ENCODE data around the gene GABRB2. TPM values are rescaled to one million over a fixed set of nuclear protein-coding genes. Genes with fewer than 3 reads are reported as not detected.

The GABRB2 gene
- total RNA-seq, 1 experiment from 2014 or later, result not detected

- ChIA-PET CTCF (no interaction called here), POLR2A (no interaction called here)
- Histone ChIP-seq H3K4me3 (ENCODE audit: low read depth in 2 of 2, low read length in 2 of 2) (no peak overlapping the region), H3K9me3 (ENCODE audit: control insufficient read depth, insufficient read depth, low read depth, low read length) (no peaks in the 10 kb centered on the region), H3K27ac (ENCODE audit: low read length) (no peak overlapping the region), H3K27me3 (ENCODE audit: control insufficient read depth, insufficient read depth, low read length) (no peaks in the 10 kb centered on the region), H3K36me3 (ENCODE audit: control insufficient read depth, insufficient read depth, low read length) (no peaks in the 10 kb centered on the region), H3K4me1 (ENCODE audit: control insufficient read depth, insufficient read depth, low read length) (no peaks in the 10 kb centered on the region)
- no peak for DNase-seq (ENCODE audit: low read depth, low spot score)
- no TSS peak for BruUV-seq (replicated peaks)
- in situ Hi-C loops (cut with HindIII; ENCODE audit: low pct_unique_long_range_greater_than_20kb, low sequenced_read_pairs) (no loop called here), intact Hi-C loops (cut with micrococcal nuclease; ENCODE audit: unreplicated experiment) (no loop called here)
- no peak for TF ChIP-seq CTCF (IDR thresholded peaks at IDR 0.05)
- TF ChIP-seq, protein P1, sequence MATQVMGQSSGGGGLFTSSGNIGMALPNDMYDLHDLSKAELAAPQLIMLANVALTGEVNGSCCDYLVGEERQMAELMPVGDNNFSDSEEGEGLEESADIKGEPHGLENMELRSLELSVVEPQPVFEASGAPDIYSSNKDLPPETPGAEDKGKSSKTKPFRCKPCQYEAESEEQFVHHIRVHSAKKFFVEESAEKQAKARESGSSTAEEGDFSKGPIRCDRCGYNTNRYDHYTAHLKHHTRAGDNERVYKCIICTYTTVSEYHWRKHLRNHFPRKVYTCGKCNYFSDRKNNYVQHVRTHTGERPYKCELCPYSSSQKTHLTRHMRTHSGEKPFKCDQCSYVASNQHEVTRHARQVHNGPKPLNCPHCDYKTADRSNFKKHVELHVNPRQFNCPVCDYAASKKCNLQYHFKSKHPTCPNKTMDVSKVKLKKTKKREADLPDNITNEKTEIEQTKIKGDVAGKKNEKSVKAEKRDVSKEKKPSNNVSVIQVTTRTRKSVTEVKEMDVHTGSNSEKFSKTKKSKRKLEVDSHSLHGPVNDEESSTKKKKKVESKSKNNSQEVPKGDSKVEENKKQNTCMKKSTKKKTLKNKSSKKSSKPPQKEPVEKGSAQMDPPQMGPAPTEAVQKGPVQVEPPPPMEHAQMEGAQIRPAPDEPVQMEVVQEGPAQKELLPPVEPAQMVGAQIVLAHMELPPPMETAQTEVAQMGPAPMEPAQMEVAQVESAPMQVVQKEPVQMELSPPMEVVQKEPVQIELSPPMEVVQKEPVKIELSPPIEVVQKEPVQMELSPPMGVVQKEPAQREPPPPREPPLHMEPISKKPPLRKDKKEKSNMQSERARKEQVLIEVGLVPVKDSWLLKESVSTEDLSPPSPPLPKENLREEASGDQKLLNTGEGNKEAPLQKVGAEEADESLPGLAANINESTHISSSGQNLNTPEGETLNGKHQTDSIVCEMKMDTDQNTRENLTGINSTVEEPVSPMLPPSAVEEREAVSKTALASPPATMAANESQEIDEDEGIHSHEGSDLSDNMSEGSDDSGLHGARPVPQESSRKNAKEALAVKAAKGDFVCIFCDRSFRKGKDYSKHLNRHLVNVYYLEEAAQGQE (IDR thresholded peaks at IDR 0.05; ENCODE audit: insufficient read depth in 1 of 2, low read depth in 2 of 2, low read length in 1 of 2), result no peak
- TF ChIP-seq TCF7L2 (IDR thresholded peaks at IDR 0.05; ENCODE audit: low read depth, low read length), result no peak
- no peak for TF ChIP-seq POLR2AphosphoS5 (IDR thresholded peaks at IDR 0.05; ENCODE audit: low read depth, low read length)
- no peak for TF ChIP-seq SIN3A (IDR thresholded peaks at IDR 0.05; ENCODE audit: borderline replicate concordance, insufficient read depth, low read depth, low read length)
- ATAC-seq, result no peak
These were observed 137.1 kb downstream of the GABRB2 start for GRCh38 chr5:161409471-161409870.

DNA sequence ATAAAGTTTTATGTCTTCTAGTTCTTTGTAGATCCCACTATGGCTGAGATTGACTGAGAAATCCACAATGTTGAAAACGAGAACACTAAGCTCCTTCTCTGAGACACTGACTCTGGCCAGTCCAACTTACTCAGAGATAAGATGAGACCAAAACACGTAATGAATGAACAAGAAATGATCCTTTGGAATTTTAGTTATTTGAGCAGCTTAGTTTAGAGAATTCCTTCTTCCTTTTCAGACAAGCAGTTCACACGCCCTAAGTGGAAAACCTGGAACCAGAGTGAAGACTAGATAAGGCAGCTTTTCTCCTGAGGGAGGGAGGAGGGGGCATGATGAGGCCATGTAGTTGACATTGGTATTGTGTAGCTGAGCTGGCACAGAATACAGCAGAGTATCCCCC is 139.6 kb downstream of the GABRB2 start:
- no peak for TF ChIP-seq CTCF (IDR thresholded peaks at IDR 0.05)
- TF ChIP-seq TCF7L2 (IDR thresholded peaks at IDR 0.05; ENCODE audit: low read depth, low read length), result no peak
- no peak for TF ChIP-seq SIN3A (IDR thresholded peaks at IDR 0.05; ENCODE audit: borderline replicate concordance, insufficient read depth, low read depth, low read length)
- TF ChIP-seq POLR2AphosphoS5 (IDR thresholded peaks at IDR 0.05; ENCODE audit: low read depth, low read length), result no peak
- TF ChIP-seq, protein P1 (IDR thresholded peaks at IDR 0.05; ENCODE audit: insufficient read depth in 1 of 2, low read depth in 2 of 2, low read length in 1 of 2), result no peak
- no peak for ATAC-seq
- Histone ChIP-seq H3K9me3 (ENCODE audit: control insufficient read depth, insufficient read depth, low read depth, low read length) (no peaks in the 10 kb centered on the region), H3K4me3 (ENCODE audit: low read depth in 2 of 2, low read length in 2 of 2) (no peak overlapping the region), H3K4me1 (ENCODE audit: control insufficient read depth, insufficient read depth, low read length) (no peaks in the 10 kb centered on the region), H3K27me3 (ENCODE audit: control insufficient read depth, insufficient read depth, low read length) (no peaks in the 10 kb centered on the region), H3K36me3 (ENCODE audit: control insufficient read depth, insufficient read depth, low read length) (no peaks in the 10 kb centered on the region), H3K27ac (ENCODE audit: low read length) (no peak overlapping the region)
- no TSS peak for BruUV-seq (replicated peaks)
- CTCF ChIA-PET, result no interaction called here
- intact Hi-C loops (cut with micrococcal nuclease; ENCODE audit: unreplicated experiment), result no loop called here
- in situ Hi-C loops (cut with HindIII; ENCODE audit: low pct_unique_long_range_greater_than_20kb, low sequenced_read_pairs), result no loop called here
- DNase-seq (ENCODE audit: low read depth, low spot score), result no peak
- POLR2A ChIA-PET, result no interaction called here

Measured in Panc1 (cell line).